ENCODE data around the gene AJAP1. TPM values are rescaled to one million over a fixed set of nuclear protein-coding genes. Genes with fewer than 3 reads are reported as not detected.

Gene AJAP1
- total and polyA plus RNA-seq, 10 of the 15 experiments (the other 5 are each of a cell fraction or from before 2014, with no cell fraction given): not detected

GRCh38 chr1:4837752-4838151, 183.3 kb downstream of the AJAP1 start:
- Histone ChIP-seq H3K79me2 (ENCODE audit: control insufficient read depth, insufficient read depth, low read length) (no peaks in the 10 kb centered on the region), H4K20me1 (ENCODE audit: control insufficient read depth, insufficient read depth) (no peaks in the 10 kb centered on the region), H3K4me1 (ENCODE audit: control insufficient read depth, insufficient read depth, low read length) (no peaks in the 10 kb centered on the region), H3K4me3 (no peak overlapping the region), H3K27ac (ENCODE audit: control insufficient read depth, insufficient read depth) (no peak overlapping the region), H3K9me3 (replicated peaks; ENCODE audit: control insufficient read depth, insufficient read depth, low read length) (no peaks in the 10 kb centered on the region), H3K4me2 (ENCODE audit: control insufficient read depth, insufficient read depth) (no peak overlapping the region), H3K27me3 (replicated peaks in 1 of 2; ENCODE audit: control insufficient read depth in 2 of 2, insufficient read depth in 2 of 2, low read length in 1 of 2) (no peaks in the 10 kb centered on the region), H3K36me3 (ENCODE audit: control insufficient read depth in 2 of 2, insufficient read depth in 2 of 2, low read length in 1 of 2) (no peaks in the 10 kb centered on the region), H2AFZ (ENCODE audit: control insufficient read depth, low read depth, low read length) (no peak overlapping the region), H3K9ac (ENCODE audit: control insufficient read depth, insufficient read depth, low read length) (no peak overlapping the region)
- POLR2A ChIA-PET: no interaction called here
- ATAC-seq: no peak
- 45% methylated on average over 8 of the region's 8 CpGs for WGBS (ENCODE audit: insufficient coverage, insufficient replicate concordance, low lambda C conversion rate, missing lambda C conversion rate)
- CTCF ChIA-PET: no interaction called here
- FAIRE-seq: no peak
- intact Hi-C loops (cut with micrococcal nuclease; ENCODE audit: unreplicated experiment) (no loop called here), in situ Hi-C loops (cut with MboI) (no loop called here)
- SMC1A ChIA-PET (ENCODE audit: uncharacterized antibody, unreplicated experiment): no interaction called here
- RAD21 ChIA-PET (ENCODE audit: unreplicated experiment): no interaction called here
- TF ChIP-seq EZH2 (IDR thresholded peaks at IDR 0.05; ENCODE audit: borderline replicate concordance, control insufficient read depth, low read depth, low read length): no peak
- TF ChIP-seq, protein P1, sequence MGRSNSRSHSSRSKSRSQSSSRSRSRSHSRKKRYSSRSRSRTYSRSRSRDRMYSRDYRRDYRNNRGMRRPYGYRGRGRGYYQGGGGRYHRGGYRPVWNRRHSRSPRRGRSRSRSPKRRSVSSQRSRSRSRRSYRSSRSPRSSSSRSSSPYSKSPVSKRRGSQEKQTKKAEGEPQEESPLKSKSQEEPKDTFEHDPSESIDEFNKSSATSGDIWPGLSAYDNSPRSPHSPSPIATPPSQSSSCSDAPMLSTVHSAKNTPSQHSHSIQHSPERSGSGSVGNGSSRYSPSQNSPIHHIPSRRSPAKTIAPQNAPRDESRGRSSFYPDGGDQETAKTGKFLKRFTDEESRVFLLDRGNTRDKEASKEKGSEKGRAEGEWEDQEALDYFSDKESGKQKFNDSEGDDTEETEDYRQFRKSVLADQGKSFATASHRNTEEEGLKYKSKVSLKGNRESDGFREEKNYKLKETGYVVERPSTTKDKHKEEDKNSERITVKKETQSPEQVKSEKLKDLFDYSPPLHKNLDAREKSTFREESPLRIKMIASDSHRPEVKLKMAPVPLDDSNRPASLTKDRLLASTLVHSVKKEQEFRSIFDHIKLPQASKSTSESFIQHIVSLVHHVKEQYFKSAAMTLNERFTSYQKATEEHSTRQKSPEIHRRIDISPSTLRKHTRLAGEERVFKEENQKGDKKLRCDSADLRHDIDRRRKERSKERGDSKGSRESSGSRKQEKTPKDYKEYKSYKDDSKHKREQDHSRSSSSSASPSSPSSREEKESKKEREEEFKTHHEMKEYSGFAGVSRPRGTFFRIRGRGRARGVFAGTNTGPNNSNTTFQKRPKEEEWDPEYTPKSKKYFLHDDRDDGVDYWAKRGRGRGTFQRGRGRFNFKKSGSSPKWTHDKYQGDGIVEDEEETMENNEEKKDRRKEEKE (IDR thresholded peaks at IDR 0.05): no peak
- BruUV-seq (replicated peaks): no TSS peak
- DNase-seq (ENCODE audit: low read depth, low spot score): no peak

GRCh38 chr1:4838231-4838630, 183.8 kb downstream of the AJAP1 start:
- H4K20me1 ChIP-seq (ENCODE audit: control insufficient read depth, insufficient read depth): no peaks in the 10 kb centered on the region
- no peak overlapping the region for H3K4me2 ChIP-seq (ENCODE audit: control insufficient read depth, insufficient read depth)
- FAIRE-seq (no peak), ATAC-seq (no peak), DNase-seq (ENCODE audit: low read depth, low spot score) (no peak)
- ChIA-PET CTCF (no interaction called here), SMC1A (ENCODE audit: uncharacterized antibody, unreplicated experiment) (no interaction called here), POLR2A (no interaction called here), RAD21 (ENCODE audit: unreplicated experiment) (no interaction called here)
- no peaks in the 10 kb centered on the region for H3K36me3 ChIP-seq (ENCODE audit: control insufficient read depth in 2 of 2, insufficient read depth in 2 of 2, low read length in 1 of 2)
- H3K79me2 ChIP-seq (ENCODE audit: control insufficient read depth, insufficient read depth, low read length): no peaks in the 10 kb centered on the region
- H3K27ac ChIP-seq (ENCODE audit: control insufficient read depth, insufficient read depth): no peak overlapping the region
- no peak overlapping the region for H2AFZ ChIP-seq (ENCODE audit: control insufficient read depth, low read depth, low read length)
- BruUV-seq (replicated peaks): no TSS peak
- WGBS (ENCODE audit: insufficient coverage, insufficient replicate concordance, low lambda C conversion rate, missing lambda C conversion rate): 9% methylated on average over 1 of the region's 1 CpG
- intact Hi-C loops (cut with micrococcal nuclease; ENCODE audit: unreplicated experiment) (no loop called here), in situ Hi-C loops (cut with MboI) (no loop called here)
- H3K4me1 ChIP-seq (ENCODE audit: control insufficient read depth, insufficient read depth, low read length): no peaks in the 10 kb centered on the region
- H3K27me3 ChIP-seq (replicated peaks in 1 of 2; ENCODE audit: control insufficient read depth in 2 of 2, insufficient read depth in 2 of 2, low read length in 1 of 2): no peaks in the 10 kb centered on the region
- no peak overlapping the region for H3K4me3 ChIP-seq
- H3K9ac ChIP-seq (ENCODE audit: control insufficient read depth, insufficient read depth, low read length): no peak overlapping the region
- no peaks in the 10 kb centered on the region for H3K9me3 ChIP-seq (replicated peaks; ENCODE audit: control insufficient read depth, insufficient read depth, low read length)
- no peak for TF ChIP-seq NR2C2 (IDR thresholded peaks at IDR 0.05; ENCODE audit: borderline replicate concordance, control insufficient read depth, insufficient read length, low read depth)
- TF ChIP-seq MEF2A (IDR thresholded peaks at IDR 0.05; ENCODE audit: insufficient read depth, low read depth, low read length): no peak
- no peak for TF ChIP-seq ZSCAN29 (IDR thresholded peaks at IDR 0.05)
- TF ChIP-seq, protein P1 (IDR thresholded peaks at IDR 0.05): no peak
- TF ChIP-seq USF2 (IDR thresholded peaks at IDR 0.05; ENCODE audit: borderline replicate concordance, low read depth, low read length): no peak
- no peak for TF ChIP-seq NFXL1 (IDR thresholded peaks at IDR 0.05; ENCODE audit: borderline replicate concordance)
- TF ChIP-seq RAD51 (IDR thresholded peaks at IDR 0.05): no peak
- TF ChIP-seq PKNOX1 (IDR thresholded peaks at IDR 0.05): no peak
